Measurements from ENCODE around the gene MICAL3. TPM values are rescaled to one million over a fixed set of nuclear protein-coding genes. Genes with fewer than 3 reads are reported as not detected.
"Not testable (repeated sequence)": the region's sequence is repeated elsewhere in the genome, so short reads cannot be mapped to it uniquely, and the experiment has no call there.

MICAL3 gene
- total RNA-seq, 1 experiment from 2014 or later = 47.1 TPM

GRCh38 chr22:18042685-18043084 is 18.3 kb upstream of the MICAL3 start:
- no TSS peak for BruUV-seq (replicated peaks)
- no peaks in the 10 kb centered on the region for H3K36me3 ChIP-seq (ENCODE audit: control insufficient read depth, insufficient read depth, low read length)
- H3K27me3 ChIP-seq (ENCODE audit: control insufficient read depth, insufficient read depth, low read length) = no peaks in the 10 kb centered on the region
- TF ChIP-seq REST (IDR thresholded peaks at IDR 0.05; ENCODE audit: insufficient read depth in 1 of 2, low read depth in 2 of 2, low read length in 1 of 2) (no peak), POLR2AphosphoS5 (IDR thresholded peaks at IDR 0.05; ENCODE audit: low read depth, low read length) (no peak), CTCF (IDR thresholded peaks at IDR 0.05) (no peak), SIN3A (IDR thresholded peaks at IDR 0.05; ENCODE audit: borderline replicate concordance, insufficient read depth, low read depth, low read length) (no peak), TCF7L2 (IDR thresholded peaks at IDR 0.05; ENCODE audit: low read depth, low read length) (no peak)
- in situ Hi-C loops (cut with HindIII; ENCODE audit: low pct_unique_long_range_greater_than_20kb, low sequenced_read_pairs) (no loop called here), intact Hi-C loops (cut with micrococcal nuclease; ENCODE audit: unreplicated experiment) (no loop called here)
- H3K27ac ChIP-seq (ENCODE audit: low read length) = no peak overlapping the region
- POLR2A ChIA-PET = no interaction called here
- no peak for DNase-seq (ENCODE audit: low read depth, low spot score)
- H3K4me3 ChIP-seq (ENCODE audit: low read depth in 2 of 2, low read length in 2 of 2) = no peak overlapping the region
- no peak for ATAC-seq
- H3K4me1 ChIP-seq (ENCODE audit: control insufficient read depth, insufficient read depth, low read length) = no peaks in the 10 kb centered on the region
- H3K9me3 ChIP-seq (ENCODE audit: control insufficient read depth, insufficient read depth, low read depth, low read length) = no peaks in the 10 kb centered on the region
- CTCF ChIA-PET = no interaction called here

- in situ Hi-C loops (cut with HindIII; ENCODE audit: low pct_unique_long_range_greater_than_20kb, low sequenced_read_pairs); BruUV-seq (replicated peaks); DNase-seq (ENCODE audit: low read depth, low spot score); POLR2A ChIA-PET; H3K4me1 ChIP-seq (ENCODE audit: control insufficient read depth, insufficient read depth, low read length); H3K36me3 ChIP-seq (ENCODE audit: control insufficient read depth, insufficient read depth, low read length); intact Hi-C loops (cut with micrococcal nuclease; ENCODE audit: unreplicated experiment); ATAC-seq; H3K4me3 ChIP-seq (ENCODE audit: low read depth in 2 of 2, low read length in 2 of 2); CTCF ChIA-PET; H3K9me3 ChIP-seq (ENCODE audit: control insufficient read depth, insufficient read depth, low read depth, low read length); H3K27me3 ChIP-seq (ENCODE audit: control insufficient read depth, insufficient read depth, low read length); H3K27ac ChIP-seq (ENCODE audit: low read length): not testable (repeated sequence)
Measured at GRCh38 chr22:18040898-18041297, 16.5 kb upstream of the MICAL3 start.

GRCh38 chr22:18035751-18036150 is 11.4 kb upstream of the MICAL3 start:
- CTCF ChIA-PET = no interaction called here

More at GRCh38 chr22:18035751-18036150, 11.4 kb upstream of the MICAL3 start:
- intact Hi-C loops (cut with micrococcal nuclease; ENCODE audit: unreplicated experiment) = no loop called here
- H3K9me3 ChIP-seq (ENCODE audit: control insufficient read depth, insufficient read depth, low read depth, low read length) = no peaks in the 10 kb centered on the region
- no peak overlapping the region for H3K4me3 ChIP-seq (ENCODE audit: low read depth in 2 of 2, low read length in 2 of 2)
- in situ Hi-C loops (cut with HindIII; ENCODE audit: low pct_unique_long_range_greater_than_20kb, low sequenced_read_pairs) = no loop called here
- BruUV-seq (replicated peaks) = no TSS peak
- ATAC-seq (no peak), DNase-seq (ENCODE audit: low read depth, low spot score) (no peak)
- POLR2A ChIA-PET = no interaction called here
- no peak overlapping the region for H3K27ac ChIP-seq (ENCODE audit: low read length)
- H3K4me1 ChIP-seq (ENCODE audit: control insufficient read depth, insufficient read depth, low read length) = no peaks in the 10 kb centered on the region
- TF ChIP-seq TCF7L2 (IDR thresholded peaks at IDR 0.05; ENCODE audit: low read depth, low read length) = no peak
- TF ChIP-seq SIN3A (IDR thresholded peaks at IDR 0.05; ENCODE audit: borderline replicate concordance, insufficient read depth, low read depth, low read length) = no peak
- no peak for TF ChIP-seq CTCF (IDR thresholded peaks at IDR 0.05)
- TF ChIP-seq REST (IDR thresholded peaks at IDR 0.05; ENCODE audit: insufficient read depth in 1 of 2, low read depth in 2 of 2, low read length in 1 of 2) = no peak
- TF ChIP-seq POLR2AphosphoS5 (IDR thresholded peaks at IDR 0.05; ENCODE audit: low read depth, low read length) = no peak
- H3K27me3 ChIP-seq (ENCODE audit: control insufficient read depth, insufficient read depth, low read length) = no peaks in the 10 kb centered on the region
- H3K36me3 ChIP-seq (ENCODE audit: control insufficient read depth, insufficient read depth, low read length) = no peaks in the 10 kb centered on the region

All from Panc1 (cell line).